PC-9 (cell line): ENCODE results near the gene GALM. TPM values are rescaled to one million over a fixed set of nuclear protein-coding genes. Genes with fewer than 3 reads are reported as not detected.

Experiments
- BruUV-seq: library from RNA; stranded (reverse); fragments of 400-500 nt; replicated peaks from 2 replicates; lab custom pipeline; 2021; lab: Mats Ljungman, UMichigan
- CTCF ChIA-PET: fragments of 300-600 bp; sonication (Branson Sonifier 250); formaldehyde crosslinking; loops from one replicate; lab custom pipeline; 2022; ENCODE audit warnings: antibody characterized with exemption; lab: Charles Lee
- POLR2A ChIA-PET: fragments of 300-600 bp; sonication (Branson Sonifier 250); formaldehyde crosslinking; loops from one replicate; lab custom pipeline; 2022; ENCODE audit warnings: antibody characterized with exemption; ENCODE audit not compliant: unreplicated experiment; lab: Charles Lee
- DNase-seq, 2 experiments: peaks; one replicate each; pipeline versions ENCODE4 v3.0.0 to v3.0.0-alpha.2; 2015 to 2022; ENCODE audit warnings: mixed read lengths in 1 of 2
- H2AFZ ChIP-seq: fragments of 200-600 bp; sonication (generic); 2 replicates; pipeline ENCODE4 v1.8.1; 2017; ENCODE audit warnings: antibody characterized with exemption
- H3F3A ChIP-seq: fragments of 200-600 bp; sonication (generic); 2 replicates; pipeline ENCODE4 v1.8.1; 2017; ENCODE audit warnings: antibody characterized with exemption, mild to moderate bottlenecking, low read depth; ENCODE audit not compliant: insufficient read depth
- H3K27ac ChIP-seq: fragments of 200-600 bp; sonication (generic); 2 replicates; pipeline ENCODE4 v1.6.1; 2016; ENCODE audit warnings: mixed run types
- H3K27me3 ChIP-seq: fragments of 200-600 bp; sonication (generic); 2 replicates; pipeline ENCODE4 v1.6.1; 2016; ENCODE audit warnings: low read depth, mixed run types; ENCODE audit not compliant: insufficient read depth
- H3K36me3 ChIP-seq: fragments of 200-600 bp; sonication (generic); 2 replicates; pipeline ENCODE4 v1.6.1; 2016; ENCODE audit warnings: low read depth, mixed run types
- H3K4me1 ChIP-seq: fragments of 200-600 bp; sonication (generic); replicated peaks from 2 replicates; pipeline ENCODE4 v1.6.1; 2016; ENCODE audit warnings: mixed run types; ENCODE audit not compliant: insufficient read depth
- H3K4me2 ChIP-seq: fragments of 200-600 bp; sonication (generic); 2 replicates; pipeline ENCODE4 v1.6.1; 2017; ENCODE audit warnings: mixed run types
- H3K4me3 ChIP-seq: fragments of 200-600 bp; sonication (generic); 2 replicates; pipeline ENCODE4 v1.6.1; 2016; ENCODE audit warnings: mixed run types
- H3K79me2 ChIP-seq: fragments of 200-600 bp; sonication (generic); 2 replicates; pipeline ENCODE4 v1.6.1; 2017; ENCODE audit warnings: low read depth, mixed run types
- H3K9me2 ChIP-seq: fragments of 200-600 bp; sonication (generic); 2 replicates; pipeline ENCODE4 v1.8.1; 2017; ENCODE audit warnings: mild to moderate bottlenecking; ENCODE audit not compliant: insufficient read depth
- H3K9me3 ChIP-seq: fragments of 200-600 bp; sonication (generic); 2 replicates; pipeline ENCODE4 v1.8.1; 2016; ENCODE audit warnings: low read depth; ENCODE audit not compliant: insufficient read depth
- H4K20me1 ChIP-seq: fragments of 200-600 bp; sonication (generic); 2 replicates; pipeline ENCODE4 v1.8.1; 2017; ENCODE audit not compliant: insufficient read depth
- EZH2 ChIP-seq: fragments of 200-600 bp; sonication (generic); IDR thresholded peaks from 2 replicates; pipeline ENCODE4 v1.8.0; 2017; ENCODE audit warnings: antibody characterized with exemption, low read depth
- intact Hi-C: fragments of 100-400 bp; cut with micrococcal nuclease; formaldehyde crosslinking; loops from one replicate; pipeline ENCODE4 v1.10.0; 2022; ENCODE audit not compliant: unreplicated experiment
- total RNA-seq: library from RNA; stranded (reverse); gene quantifications from 2 replicates; pipeline ENCODE4 v1.2.3, GENCODE V29; 2021
- TF ChIP-seq, protein P1 (sequence below): fragments of 200-600 bp; sonication (generic); conservative IDR thresholded peaks from 2 replicates; pipeline ENCODE4 v1.6.1; 2017; ENCODE audit warnings: mixed run types, antibody characterized with exemption, mild to moderate bottlenecking, moderate library complexity

GALM gene
- total RNA-seq, 1 experiment from 2014 or later, result 27.7 TPM

DNA sequence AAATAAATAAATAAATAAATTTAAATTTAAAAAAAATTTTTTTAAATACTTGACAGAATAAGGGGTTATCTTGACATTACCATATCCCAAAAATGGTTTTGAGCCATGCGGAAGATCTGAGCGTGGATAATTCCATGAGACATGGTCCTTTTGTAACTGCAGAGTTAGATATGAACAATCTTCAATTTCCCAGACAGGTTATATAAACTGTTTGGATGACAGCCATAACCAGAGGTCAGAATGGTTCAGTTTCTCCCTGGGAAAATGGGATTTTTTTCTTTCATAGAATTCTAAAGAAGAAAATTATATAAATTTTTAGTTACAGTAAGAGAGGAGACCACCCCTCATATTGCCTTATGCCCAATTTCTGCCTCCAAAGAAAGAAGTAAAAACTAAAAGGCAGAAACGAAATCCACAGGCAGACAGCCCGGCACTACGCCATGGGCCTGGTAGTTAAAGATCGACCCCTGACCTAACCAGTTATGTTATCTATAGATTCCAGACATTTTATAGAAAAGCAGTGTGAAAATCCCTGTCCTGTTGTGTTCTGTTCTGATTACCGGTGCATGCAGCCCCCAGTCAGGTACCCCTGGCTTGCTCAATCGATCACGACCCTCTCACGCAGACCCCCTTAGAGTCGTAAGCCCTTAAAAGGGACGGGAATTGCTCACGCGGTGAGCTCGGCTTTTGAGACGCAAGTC lies 3.0 kb downstream of the GALM start:
- Histone ChIP-seq H3K36me3 (no peaks in the 10 kb centered on the region), H3K27ac (no peak overlapping the region), H3K9me3 (no peaks in the 10 kb centered on the region), H3F3A (peaks cover 10% of the 10 kb centered on the region), H3K4me3 (no peak overlapping the region), H3K9me2 (no peaks in the 10 kb centered on the region), H3K27me3 (no peaks in the 10 kb centered on the region), H3K79me2 (peaks cover 11% of the 10 kb centered on the region; the same call in 1 of the 2 replicates), H3K4me2 (no peak overlapping the region), H4K20me1 (no peaks in the 10 kb centered on the region), H3K4me1 (peaks cover 12% of the 10 kb centered on the region; the same call in 1 of the 2 replicates), H2AFZ (no peak overlapping the region)
- ChIA-PET CTCF (no interaction called here), POLR2A (no interaction called here)
- no peak for DNase-seq
- BruUV-seq, result no TSS peak
- intact Hi-C loops, result no loop called here
- TF ChIP-seq, protein P1, sequence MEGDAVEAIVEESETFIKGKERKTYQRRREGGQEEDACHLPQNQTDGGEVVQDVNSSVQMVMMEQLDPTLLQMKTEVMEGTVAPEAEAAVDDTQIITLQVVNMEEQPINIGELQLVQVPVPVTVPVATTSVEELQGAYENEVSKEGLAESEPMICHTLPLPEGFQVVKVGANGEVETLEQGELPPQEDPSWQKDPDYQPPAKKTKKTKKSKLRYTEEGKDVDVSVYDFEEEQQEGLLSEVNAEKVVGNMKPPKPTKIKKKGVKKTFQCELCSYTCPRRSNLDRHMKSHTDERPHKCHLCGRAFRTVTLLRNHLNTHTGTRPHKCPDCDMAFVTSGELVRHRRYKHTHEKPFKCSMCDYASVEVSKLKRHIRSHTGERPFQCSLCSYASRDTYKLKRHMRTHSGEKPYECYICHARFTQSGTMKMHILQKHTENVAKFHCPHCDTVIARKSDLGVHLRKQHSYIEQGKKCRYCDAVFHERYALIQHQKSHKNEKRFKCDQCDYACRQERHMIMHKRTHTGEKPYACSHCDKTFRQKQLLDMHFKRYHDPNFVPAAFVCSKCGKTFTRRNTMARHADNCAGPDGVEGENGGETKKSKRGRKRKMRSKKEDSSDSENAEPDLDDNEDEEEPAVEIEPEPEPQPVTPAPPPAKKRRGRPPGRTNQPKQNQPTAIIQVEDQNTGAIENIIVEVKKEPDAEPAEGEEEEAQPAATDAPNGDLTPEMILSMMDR, result no peak
- TF ChIP-seq EZH2, result no peak

DNA sequence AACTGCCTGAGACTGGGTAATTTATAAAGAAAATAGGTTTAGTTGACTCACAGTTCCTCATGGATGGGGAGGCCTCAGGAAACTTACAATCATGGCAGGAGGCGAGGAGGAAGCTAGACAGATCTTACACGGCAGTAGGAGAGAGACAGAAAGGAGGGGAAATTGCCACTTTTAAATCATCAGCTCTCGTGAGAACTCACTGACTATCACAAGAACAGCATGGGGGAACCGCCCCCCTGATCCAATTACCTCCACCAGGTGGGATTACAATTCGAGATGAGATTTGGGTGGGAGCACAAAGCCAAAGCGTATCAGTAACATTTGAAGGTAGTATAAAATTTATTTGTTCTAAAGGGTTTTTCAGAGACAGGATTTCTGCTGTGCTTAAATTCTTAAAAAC lies 5.4 kb downstream of the GALM start:
- TF ChIP-seq EZH2, result no peak
- TF ChIP-seq, protein P1, result no peak
- H3K27ac ChIP-seq, result no peak overlapping the region
- no peak overlapping the region for H3K4me3 ChIP-seq
- peaks cover 7% of the 10 kb centered on the region; the same call in 1 of the 2 replicates for H3K4me1 ChIP-seq
- BruUV-seq, result no TSS peak
- peaks cover 7% of the 10 kb centered on the region for H3F3A ChIP-seq
- no peak for DNase-seq
- no peaks in the 10 kb centered on the region for H3K9me3 ChIP-seq
- intact Hi-C loops, result no loop called here
- 0 out of 2 replicates have a peak, but pooled peaks cover 3% of the 10 kb centered on the region for H3K36me3 ChIP-seq
- ChIA-PET CTCF (no interaction called here), POLR2A (no interaction called here)
- H3K27me3 ChIP-seq, result no peaks in the 10 kb centered on the region
- H4K20me1 ChIP-seq, result no peaks in the 10 kb centered on the region
- H2AFZ ChIP-seq, result no peak overlapping the region
- H3K4me2 ChIP-seq, result no peak overlapping the region
- no peaks in the 10 kb centered on the region for H3K9me2 ChIP-seq
- H3K79me2 ChIP-seq, result peaks cover 11% of the 10 kb centered on the region; the same call in 1 of the 2 replicates

DNA sequence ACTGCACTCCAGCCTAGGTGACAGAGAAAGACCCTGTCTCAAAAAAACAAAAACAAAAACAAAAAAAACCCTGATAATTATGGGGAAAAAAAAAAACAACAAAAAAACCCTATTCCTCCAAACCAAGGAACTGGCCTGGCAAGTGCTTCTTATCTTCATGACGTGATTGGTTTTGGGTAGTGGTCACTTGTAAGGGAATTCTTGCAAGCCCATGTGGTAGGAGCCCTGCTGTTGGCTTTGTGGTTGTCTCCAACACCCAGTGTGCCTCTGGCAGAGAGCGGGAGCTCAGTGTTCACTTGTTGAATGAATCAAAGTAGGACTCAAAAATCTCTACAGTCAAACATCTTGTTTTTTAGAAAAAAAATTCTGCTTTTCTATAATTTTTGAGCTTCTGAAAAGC lies 6.0 kb downstream of the GALM start:
- Histone ChIP-seq H2AFZ (no peak overlapping the region), H3K4me2 (no peak overlapping the region), H3K79me2 (peaks cover 6% of the 10 kb centered on the region; the same call in 1 of the 2 replicates), H3F3A (0 out of 2 replicates have a peak, but pooled peaks cover under 1% of the 10 kb centered on the region), H3K4me3 (no peak overlapping the region), H3K9me2 (no peaks in the 10 kb centered on the region), H3K27me3 (no peaks in the 10 kb centered on the region), H3K4me1 (peaks cover under 1% of the 10 kb centered on the region; the same call in 1 of the 2 replicates), H3K27ac (no peak overlapping the region), H4K20me1 (no peaks in the 10 kb centered on the region), H3K9me3 (no peaks in the 10 kb centered on the region), H3K36me3 (0 out of 2 replicates have a peak, but pooled peaks cover 3% of the 10 kb centered on the region)
- BruUV-seq, result no TSS peak
- ChIA-PET POLR2A (no interaction called here), CTCF (no interaction called here)
- intact Hi-C loops, result no loop called here
- no peak for DNase-seq
- TF ChIP-seq, protein P1, result no peak
- no peak for TF ChIP-seq EZH2
